SK-N-MC (cell line): ENCODE data around the gene FXYD2.

Experiments used
- EZH2 ChIP-seq: fragments of 200-600 bp; sonication (generic); IDR thresholded peaks from one replicate; pipeline ENCODE4 v1.6.1; 2017; ENCODE audit warnings: antibody characterized with exemption
- FOXP2 ChIP-seq: optimal IDR thresholded peaks from 2 replicates; pipeline ENCODE3; 2011; ENCODE audit warnings: mild to moderate bottlenecking, moderate library complexity; ENCODE audit not compliant: insufficient read depth; ENCODE audit errors: extremely low read length, control extremely low read depth
- POLR2AphosphoS5 ChIP-seq: IDR thresholded peaks from 2 replicates; pipeline ENCODE4 v1.6.1; 2012; ENCODE audit warnings: mild to moderate bottlenecking, low read depth, low read length, borderline replicate concordance

DNA sequence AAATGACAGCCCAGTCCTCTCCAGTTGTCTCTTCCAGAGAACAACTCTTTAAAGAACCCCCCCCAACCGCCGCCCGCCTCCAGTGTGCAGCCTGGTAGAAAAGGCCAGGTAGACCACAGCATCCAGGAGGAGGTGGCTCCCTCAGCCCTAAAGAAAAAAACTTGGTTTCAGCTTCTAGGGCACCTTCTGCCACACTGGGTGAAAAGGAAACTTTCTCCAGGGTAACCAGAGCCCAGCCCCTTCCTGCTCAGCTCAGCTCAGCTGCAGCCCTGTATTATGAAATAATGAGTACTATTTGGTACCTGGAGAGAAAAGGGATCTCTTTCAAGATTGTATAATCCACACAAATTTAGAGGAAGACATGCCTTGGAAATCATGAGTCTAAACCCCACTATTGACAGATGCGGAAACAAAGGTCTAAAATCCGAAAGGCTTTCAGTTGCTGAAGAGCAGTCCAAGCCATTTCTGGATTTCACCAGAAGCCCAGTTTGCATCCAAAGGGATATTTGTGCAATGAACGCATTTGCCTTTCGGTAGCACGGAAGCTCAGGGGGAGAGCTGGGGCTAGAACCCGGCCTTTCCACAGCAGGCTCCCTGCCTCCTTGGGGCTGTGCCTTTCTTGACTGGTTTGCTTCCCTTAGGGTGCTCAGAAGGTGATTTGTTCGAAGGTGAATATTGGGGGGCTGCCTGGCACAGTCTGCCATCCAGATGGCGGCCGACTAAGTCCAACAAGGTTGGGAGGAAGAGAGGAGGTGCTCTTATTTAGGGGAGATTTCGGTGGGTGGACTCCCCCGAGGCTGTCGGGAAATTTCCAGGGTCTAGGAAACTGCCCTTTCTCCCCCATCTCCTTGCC is 48.7 kb upstream of the FXYD2 start:
- TF ChIP-seq POLR2AphosphoS5 (no peak), EZH2 (no peak), FOXP2 (no peak)
